A549 (cell line): Measurements from ENCODE around the gene USP15. TPM values are rescaled to one million over a fixed set of nuclear protein-coding genes. Genes with fewer than 3 reads are reported as not detected.

Experiments
- ATAC-seq, 2 experiments: fragments of 200-7000 bp in 1 of 2; fragments of >200 bp in 1 of 2; cut with Nextera tagmentation in 1 of 2; cut with Tn5 transposase in 1 of 2; 3 replicates each; pipeline versions ENCODE4 v1.8.0 to v1.9.1; 2018 to 2020; ENCODE audit warnings: mild to moderate bottlenecking in 1 of 2, moderate library complexity in 1 of 2
- CTCF ChIA-PET: fragments of 300-600 bp; sonication (Branson Sonifier 250); formaldehyde crosslinking; extraction: SDS; loops from one replicate; lab custom pipeline; 2021; ENCODE audit warnings: antibody characterized with exemption, inconsistent platforms; lab: Yijun Ruan, JAX
- POLR2A ChIA-PET: fragments of 350-600 bp; formaldehyde crosslinking; extraction: SDS; loops from one replicate; lab custom pipeline; 2021; ENCODE audit warnings: antibody characterized with exemption, inconsistent platforms; lab: Yijun Ruan, JAX
- DNase-seq, 2 experiments: peaks; one replicate each; pipeline versions ENCODE4 v3.0.0 to v3.0.0-alpha.2; 2011 to 2016; ENCODE audit warnings: low read depth in 1 of 2, low spot score in 1 of 2
- FAIRE-seq: peaks from 2 replicates; lab custom pipeline; 2011; peaks lifted over from hg19 to GRCh38; lab: Jason Lieb, UNC
- H3K27ac ChIP-seq, 2 experiments: fragments of >200 bp; sonication (Bioruptor Twin); formaldehyde crosslinking; 3 replicates each; pipeline ENCODE4 v1.5.1; 2016 to 2017
- H3K4me1 ChIP-seq: fragments of >200 bp; sonication (Bioruptor Twin); formaldehyde crosslinking; 3 replicates; pipeline ENCODE4 v1.6.1; 2016
- H3K4me2 ChIP-seq: fragments of >200 bp; sonication (Bioruptor Twin); formaldehyde crosslinking; 3 replicates; pipeline ENCODE4 v1.6.1; 2016
- H3K4me3 ChIP-seq: fragments of >200 bp; sonication (Bioruptor Twin); formaldehyde crosslinking; 3 replicates; pipeline ENCODE4 v1.5.1; 2016
- H3K9me3 ChIP-seq: fragments of >200 bp; sonication (Bioruptor Twin); formaldehyde crosslinking; 3 replicates; pipeline ENCODE4 v1.6.1; 2016
- CBX2 ChIP-seq: fragments of 200-600 bp; sonication (generic); IDR thresholded peaks from 2 replicates; pipeline ENCODE4 v1.6.1; 2016; ENCODE audit warnings: low read depth, mild to moderate bottlenecking, borderline replicate concordance
- CHD2 ChIP-seq: fragments of 150-350 bp; IDR thresholded peaks from 2 replicates; pipeline ENCODE4 v1.6.1; 2014; ENCODE audit warnings: low read length; ENCODE audit not compliant: partially characterized antibody
- CHD4 ChIP-seq: fragments of 200-600 bp; sonication (generic); IDR thresholded peaks from 2 replicates; pipeline ENCODE4 v1.6.1; 2016; ENCODE audit warnings: antibody characterized with exemption, mild to moderate bottlenecking, borderline replicate concordance
- CTCF ChIP-seq: fragments of >200 bp; sonication (Bioruptor Twin); formaldehyde crosslinking; IDR thresholded peaks from 3 replicates; pipeline ENCODE4 v1.5.1; 2016
- EHF ChIP-seq: fragments of 250-450 bp; sonication (Bioruptor Pico); IDR thresholded peaks from 2 replicates; pipeline ENCODE4 v1.5.0; 2020; ENCODE audit warnings: mild to moderate bottlenecking
- ESRRA ChIP-seq: fragments of 150-350 bp; IDR thresholded peaks from 2 replicates; pipeline ENCODE4 v1.6.1; 2014; ENCODE audit warnings: mild to moderate bottlenecking, low read length, borderline replicate concordance
- FOSB ChIP-seq: fragments of 250-450 bp; sonication (Bioruptor Pico); IDR thresholded peaks from 2 replicates; pipeline ENCODE4 v1.5.0; 2020; ENCODE audit warnings: mild to moderate bottlenecking, moderate library complexity
- HDAC2 ChIP-seq: fragments of 200-600 bp; sonication (generic); IDR thresholded peaks from 2 replicates; pipeline ENCODE4 v1.6.1; 2016
- HOXB5 ChIP-seq: fragments of 250-450 bp; sonication (Bioruptor Pico); IDR thresholded peaks from 2 replicates; pipeline ENCODE4 v1.5.0; 2020; ENCODE audit warnings: mild to moderate bottlenecking, moderate library complexity
- JUN ChIP-seq, 2 experiments: fragments of >200 bp; sonication (Bioruptor Twin); formaldehyde crosslinking; IDR thresholded peaks; 2 replicates in 1 of 2; 3 replicates in 1 of 2; pipeline ENCODE4 v1.6.1; 2016 to 2017
- KDM5A ChIP-seq: fragments of 200-600 bp; sonication (generic); IDR thresholded peaks from 2 replicates; pipeline ENCODE4 v1.6.1; 2016; ENCODE audit warnings: antibody characterized with exemption, mild to moderate bottlenecking
- MAZ ChIP-seq: fragments of 150-350 bp; IDR thresholded peaks from 2 replicates; pipeline ENCODE4 v1.6.1; 2014; ENCODE audit warnings: antibody characterized with exemption, low read depth, low read length, borderline replicate concordance
- NFE2L2 ChIP-seq: fragments of 150-350 bp; conservative IDR thresholded peaks from 2 replicates; pipeline ENCODE4 v1.6.1; 2014; ENCODE audit warnings: low read length
- NR3C1 ChIP-seq: fragments of >200 bp; sonication (Bioruptor Twin); formaldehyde crosslinking; IDR thresholded peaks from 3 replicates; pipeline ENCODE4 v1.6.1; 2017
- RAD21 ChIP-seq, 2 experiments: fragments of >200 bp in 1 of 2; sonication (Bioruptor Twin) in 1 of 2; formaldehyde crosslinking in 1 of 2; IDR thresholded peaks in 1 of 2; conservative IDR thresholded peaks in 1 of 2; 2 replicates in 1 of 2; 3 replicates in 1 of 2; pipeline ENCODE4 v1.6.1; 2012 to 2018; ENCODE audit warnings: inconsistent platforms in 1 of 2
- RFX5 ChIP-seq: fragments of 450-650 bp; IDR thresholded peaks from 2 replicates; pipeline ENCODE4 v1.7.1; 2014; ENCODE audit warnings: antibody characterized with exemption, mild to moderate bottlenecking, moderate library complexity
- RNF2 ChIP-seq: fragments of 200-600 bp; sonication (generic); IDR thresholded peaks from 2 replicates; pipeline ENCODE4 v1.6.1; 2016; ENCODE audit warnings: low read depth, mild to moderate bottlenecking, antibody characterized with exemption, moderate library complexity, borderline replicate concordance
- SMC3 ChIP-seq: fragments of >200 bp; sonication (Bioruptor Twin); formaldehyde crosslinking; IDR thresholded peaks from 3 replicates; pipeline ENCODE4 v1.6.1; 2018; ENCODE audit warnings: inconsistent platforms
- SREBF2 ChIP-seq: fragments of 450-650 bp; IDR thresholded peaks from 2 replicates; pipeline ENCODE4 v1.6.1; 2014; ENCODE audit warnings: mild to moderate bottlenecking, moderate library complexity
- ZFP36 ChIP-seq: fragments of 450-650 bp; IDR thresholded peaks from 2 replicates; pipeline ENCODE4 v1.6.1; 2014; ENCODE audit warnings: borderline replicate concordance; ENCODE audit not compliant: partially characterized antibody
- ZNF302 ChIP-seq: fragments of 250-450 bp; sonication (Bioruptor Pico); IDR thresholded peaks from 2 replicates; pipeline ENCODE4 v1.9.0; 2021; ENCODE audit warnings: inconsistent platforms, mild to moderate bottlenecking, moderate library complexity
- ZSCAN20 ChIP-seq: fragments of 250-450 bp; sonication (Bioruptor Pico); IDR thresholded peaks from 2 replicates; pipeline ENCODE4 v1.8.0; 2022; ENCODE audit warnings: mild to moderate bottlenecking, moderate library complexity
- WGBS: methylation state at CpG from one replicate; pipeline ENCODE4 v1.1.6; 2017; ENCODE audit errors: missing lambda C conversion rate; 5-methylcytosine and 5-hydroxymethylcytosine counted together
- polyA plus RNA-seq, 4 experiments: library from polyadenylated mRNA; depleted of rRNA in 3 of 4; stranded (reverse); fragments of >200 nt; fragmentation: RNase III in 1 of 4; extraction: RNeasy Plus Mini Kit Qiagen cat#74134 plus additional on column Dnase treatment in 1 of 4; gene quantifications; 2 replicates in 3 of 4; 3 replicates in 1 of 4; pipeline ENCODE4 v1.2.3, GENCODE V29; 2011 to 2017
- TF ChIP-seq, protein P1 (sequence below): fragments of 200-600 bp; sonication (generic); IDR thresholded peaks from 2 replicates; pipeline ENCODE4 v1.6.1; 2016; ENCODE audit warnings: antibody characterized with exemption, mild to moderate bottlenecking, moderate library complexity
- TF ChIP-seq, protein P2 (sequence below): fragments of 450-650 bp; IDR thresholded peaks from 2 replicates; pipeline ENCODE4 v1.6.1; 2014; ENCODE audit warnings: antibody characterized with exemption
- TF ChIP-seq, protein P3 (sequence below): fragments of 150-350 bp; IDR thresholded peaks from 2 replicates; pipeline ENCODE4 v1.6.1; 2014; ENCODE audit warnings: low read depth, mild to moderate bottlenecking, low read length

USP15 gene
- polyA plus RNA-seq, 2 of the 4 experiments (the other 2 are of a cell fraction): 30.4 to 67.6 TPM

DNA sequence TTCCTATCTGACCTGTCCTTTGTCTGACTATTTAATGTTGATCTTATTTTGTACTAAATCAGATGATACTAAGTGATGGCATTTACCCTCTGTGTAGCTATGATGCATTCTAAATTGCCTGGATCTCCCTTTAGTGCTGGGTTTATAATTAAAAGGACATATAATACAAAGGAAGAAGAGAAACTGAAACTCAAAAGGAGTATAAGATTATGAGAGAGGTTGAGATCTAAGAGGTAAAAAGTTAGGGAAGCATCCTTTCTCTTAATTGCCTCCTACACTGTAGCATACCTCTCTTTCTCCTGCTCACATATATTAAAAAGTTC is 119.5 kb downstream of the USP15 start:
- H3K9me3 ChIP-seq: no peaks in the 10 kb centered on the region
- ATAC-seq (no peak), DNase-seq (no peak)
- no peak overlapping the region for H3K27ac ChIP-seq
- no peaks in the 10 kb centered on the region for H3K4me1 ChIP-seq
- TF ChIP-seq JUN (IDR thresholded peaks at IDR 0.05): no peak
- no peak for TF ChIP-seq RFX5
- no peak for TF ChIP-seq SREBF2
- TF ChIP-seq NR3C1: no peak
- no peak for TF ChIP-seq ZSCAN20 (CRISPR knock-in tag)
- TF ChIP-seq MAZ: no peak
- TF ChIP-seq CBX2: no peak
- no peak for TF ChIP-seq KDM5A
- TF ChIP-seq, protein P1, sequence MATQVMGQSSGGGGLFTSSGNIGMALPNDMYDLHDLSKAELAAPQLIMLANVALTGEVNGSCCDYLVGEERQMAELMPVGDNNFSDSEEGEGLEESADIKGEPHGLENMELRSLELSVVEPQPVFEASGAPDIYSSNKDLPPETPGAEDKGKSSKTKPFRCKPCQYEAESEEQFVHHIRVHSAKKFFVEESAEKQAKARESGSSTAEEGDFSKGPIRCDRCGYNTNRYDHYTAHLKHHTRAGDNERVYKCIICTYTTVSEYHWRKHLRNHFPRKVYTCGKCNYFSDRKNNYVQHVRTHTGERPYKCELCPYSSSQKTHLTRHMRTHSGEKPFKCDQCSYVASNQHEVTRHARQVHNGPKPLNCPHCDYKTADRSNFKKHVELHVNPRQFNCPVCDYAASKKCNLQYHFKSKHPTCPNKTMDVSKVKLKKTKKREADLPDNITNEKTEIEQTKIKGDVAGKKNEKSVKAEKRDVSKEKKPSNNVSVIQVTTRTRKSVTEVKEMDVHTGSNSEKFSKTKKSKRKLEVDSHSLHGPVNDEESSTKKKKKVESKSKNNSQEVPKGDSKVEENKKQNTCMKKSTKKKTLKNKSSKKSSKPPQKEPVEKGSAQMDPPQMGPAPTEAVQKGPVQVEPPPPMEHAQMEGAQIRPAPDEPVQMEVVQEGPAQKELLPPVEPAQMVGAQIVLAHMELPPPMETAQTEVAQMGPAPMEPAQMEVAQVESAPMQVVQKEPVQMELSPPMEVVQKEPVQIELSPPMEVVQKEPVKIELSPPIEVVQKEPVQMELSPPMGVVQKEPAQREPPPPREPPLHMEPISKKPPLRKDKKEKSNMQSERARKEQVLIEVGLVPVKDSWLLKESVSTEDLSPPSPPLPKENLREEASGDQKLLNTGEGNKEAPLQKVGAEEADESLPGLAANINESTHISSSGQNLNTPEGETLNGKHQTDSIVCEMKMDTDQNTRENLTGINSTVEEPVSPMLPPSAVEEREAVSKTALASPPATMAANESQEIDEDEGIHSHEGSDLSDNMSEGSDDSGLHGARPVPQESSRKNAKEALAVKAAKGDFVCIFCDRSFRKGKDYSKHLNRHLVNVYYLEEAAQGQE: no peak
- no peak for TF ChIP-seq RNF2
- TF ChIP-seq, protein P2, sequence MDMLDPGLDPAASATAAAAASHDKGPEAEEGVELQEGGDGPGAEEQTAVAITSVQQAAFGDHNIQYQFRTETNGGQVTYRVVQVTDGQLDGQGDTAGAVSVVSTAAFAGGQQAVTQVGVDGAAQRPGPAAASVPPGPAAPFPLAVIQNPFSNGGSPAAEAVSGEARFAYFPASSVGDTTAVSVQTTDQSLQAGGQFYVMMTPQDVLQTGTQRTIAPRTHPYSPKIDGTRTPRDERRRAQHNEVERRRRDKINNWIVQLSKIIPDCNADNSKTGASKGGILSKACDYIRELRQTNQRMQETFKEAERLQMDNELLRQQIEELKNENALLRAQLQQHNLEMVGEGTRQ: no peak
- TF ChIP-seq FOSB (CRISPR knock-in tag): no peak
- no peak for TF ChIP-seq SMC3
- TF ChIP-seq HOXB5 (CRISPR knock-in tag): no peak
- TF ChIP-seq, protein P3, sequence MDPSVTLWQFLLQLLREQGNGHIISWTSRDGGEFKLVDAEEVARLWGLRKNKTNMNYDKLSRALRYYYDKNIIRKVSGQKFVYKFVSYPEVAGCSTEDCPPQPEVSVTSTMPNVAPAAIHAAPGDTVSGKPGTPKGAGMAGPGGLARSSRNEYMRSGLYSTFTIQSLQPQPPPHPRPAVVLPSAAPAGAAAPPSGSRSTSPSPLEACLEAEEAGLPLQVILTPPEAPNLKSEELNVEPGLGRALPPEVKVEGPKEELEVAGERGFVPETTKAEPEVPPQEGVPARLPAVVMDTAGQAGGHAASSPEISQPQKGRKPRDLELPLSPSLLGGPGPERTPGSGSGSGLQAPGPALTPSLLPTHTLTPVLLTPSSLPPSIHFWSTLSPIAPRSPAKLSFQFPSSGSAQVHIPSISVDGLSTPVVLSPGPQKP: no peak
- TF ChIP-seq, all 56 proteins: peak for 0
- ChIA-PET POLR2A (no interaction called here), CTCF (interaction anchor here (1.1 to 1.4 kb wide), 3 partner anchors 56 to 120 kb away, joined by 3 to 5 read pairs (median 3); partner anchors contain the start of gene USP15)
- Histone ChIP-seq H3K4me3 (no peak overlapping the region), H3K4me2 (no peak overlapping the region)
- FAIRE-seq: no peak

GRCh38 chr12:62382526-62382925 is 122.3 kb downstream of the USP15 start:
- ATAC-seq (no peak), FAIRE-seq (no peak), DNase-seq (no peak)
- Histone ChIP-seq H3K4me1 (no peaks in the 10 kb centered on the region), H3K4me3 (no peak overlapping the region), H3K9me3 (no peaks in the 10 kb centered on the region), H3K27ac (no peak overlapping the region), H3K4me2 (no peak overlapping the region)
- no peak for TF ChIP-seq HDAC2
- no peak for TF ChIP-seq ESRRA
- no peak for TF ChIP-seq CHD4
- TF ChIP-seq EHF (CRISPR knock-in tag): no peak
- no peak for TF ChIP-seq CHD2
- no peak for TF ChIP-seq ZNF302 (CRISPR knock-in tag)
- TF ChIP-seq RAD21 (conservative IDR thresholded peaks at IDR 0.05 in 1 of 2, IDR thresholded peaks at IDR 0.05 in 1 of 2): no peak
- no peak for TF ChIP-seq CTCF
- TF ChIP-seq ZFP36: no peak
- no peak for TF ChIP-seq RNF2
- no peak for TF ChIP-seq NFE2L2
- no peak for TF ChIP-seq ZSCAN20 (CRISPR knock-in tag)
- CTCF ChIA-PET: no interaction called here
- POLR2A ChIA-PET: no interaction called here
- WGBS: 91% methylated on average over 2 of the region's 2 CpGs
